Loucy (cell line): Measurements from ENCODE around the gene CADM2.

Experiments
- H2AFZ ChIP-seq: fragments of 200-600 bp; sonication (generic); 2 replicates; pipeline ENCODE4 v1.6.0; 2016; ENCODE audit warnings: antibody characterized with exemption, mild to moderate bottlenecking, low read length, moderate library complexity
- H3F3A ChIP-seq: fragments of 200-600 bp; 2 replicates; pipeline ENCODE4 v1.6.0; 2016; ENCODE audit warnings: antibody characterized with exemption, low read depth, mild to moderate bottlenecking
- H3K27me3 ChIP-seq: fragments of 200-600 bp; sonication (generic); 2 replicates; pipeline ENCODE4 v1.6.1; 2014; ENCODE audit warnings: low read length, mild to moderate bottlenecking; ENCODE audit not compliant: insufficient read depth, poor library complexity, severe bottlenecking
- H3K36me3 ChIP-seq: fragments of 200-600 bp; sonication (generic); 2 replicates; pipeline ENCODE4 v1.6.1; 2016; ENCODE audit warnings: low read length; ENCODE audit not compliant: insufficient read depth
- H3K4me1 ChIP-seq: fragments of 200-600 bp; sonication (generic); 2 replicates; pipeline ENCODE4 v1.5.1; 2014; ENCODE audit warnings: low read length, mild to moderate bottlenecking; ENCODE audit not compliant: insufficient read depth, poor library complexity, severe bottlenecking
- H3K4me2 ChIP-seq: fragments of 200-600 bp; sonication (generic); 2 replicates; pipeline ENCODE4 v1.6.0; 2014; ENCODE audit warnings: antibody characterized with exemption, low read length, low read depth, mild to moderate bottlenecking; ENCODE audit not compliant: poor library complexity, severe bottlenecking
- H3K4me3 ChIP-seq: fragments of 200-600 bp; sonication (generic); 2 replicates; pipeline ENCODE4 v1.5.1; 2014; ENCODE audit warnings: low read length, mild to moderate bottlenecking, mixed read lengths; ENCODE audit not compliant: poor library complexity, severe bottlenecking
- H3K79me2 ChIP-seq: fragments of 200-600 bp; sonication (generic); 2 replicates; pipeline ENCODE4 v1.6.1; 2014; ENCODE audit warnings: low read length; ENCODE audit not compliant: insufficient read depth
- H3K9ac ChIP-seq: fragments of 200-600 bp; sonication (generic); 2 replicates; pipeline ENCODE4 v1.6.0; 2014; ENCODE audit warnings: mild to moderate bottlenecking, low read depth, low read length, moderate library complexity; ENCODE audit not compliant: poor library complexity, severe bottlenecking
- H3K9me2 ChIP-seq: fragments of 200-600 bp; sonication (generic); replicated peaks from 2 replicates; pipeline ENCODE4 v1.6.1; 2016; ENCODE audit warnings: low read depth, low read length, mixed read lengths
- H3K9me3 ChIP-seq: fragments of 200-600 bp; sonication (generic); 2 replicates; pipeline ENCODE4 v1.6.1; 2014; ENCODE audit warnings: mild to moderate bottlenecking, antibody characterized with exemption, low read length, low read depth; ENCODE audit not compliant: insufficient read depth
- H4K20me1 ChIP-seq: fragments of 200-600 bp; sonication (generic); 2 replicates; pipeline ENCODE4 v1.6.0; 2014; ENCODE audit warnings: antibody characterized with exemption, low read length, mild to moderate bottlenecking; ENCODE audit not compliant: insufficient read depth, poor library complexity, severe bottlenecking
- EZH2phosphoT487 ChIP-seq: fragments of 200-600 bp; IDR thresholded peaks from 2 replicates; pipeline ENCODE4 v1.6.1; 2018; ENCODE audit warnings: antibody characterized with exemption, mild to moderate bottlenecking, moderate library complexity, borderline replicate concordance
- TF ChIP-seq, protein P1 (sequence below): fragments of 200-600 bp; sonication (generic); conservative IDR thresholded peaks from 2 replicates; pipeline ENCODE4 v1.5.1; 2014; ENCODE audit warnings: mild to moderate bottlenecking, antibody characterized with exemption, low read length

The CADM2 gene

DNA sequence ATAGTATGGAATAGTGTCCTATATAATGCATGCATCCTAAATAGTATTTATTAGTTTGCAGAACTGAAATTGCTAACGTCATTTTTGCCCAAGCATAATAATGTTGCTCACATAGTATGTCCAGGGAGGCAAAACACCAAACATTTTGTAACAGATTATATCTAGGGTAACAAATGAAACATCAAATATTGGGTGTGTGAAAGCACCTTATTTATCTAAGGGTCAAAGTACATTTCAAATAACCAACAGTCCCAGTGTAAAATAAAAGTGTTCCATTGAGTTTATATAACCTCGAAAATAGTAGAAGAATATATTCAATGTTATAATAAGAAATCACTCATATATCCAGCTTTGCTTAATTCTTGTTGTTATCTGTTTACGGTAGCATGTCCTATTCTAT is 363.1 kb downstream of the CADM2 start:
- Histone ChIP-seq H3F3A (no peaks in the 10 kb centered on the region), H3K36me3 (no peaks in the 10 kb centered on the region), H3K4me2 (no peak overlapping the region), H3K4me1 (no peaks in the 10 kb centered on the region), H3K4me3 (no peak overlapping the region), H3K9me3 (no peaks in the 10 kb centered on the region), H3K9me2 (no peaks in the 10 kb centered on the region), H3K27me3 (no peaks in the 10 kb centered on the region), H2AFZ (no peak overlapping the region), H4K20me1 (no peaks in the 10 kb centered on the region), H3K79me2 (no peaks in the 10 kb centered on the region), H3K9ac (no peak overlapping the region)
- TF ChIP-seq, protein P1, sequence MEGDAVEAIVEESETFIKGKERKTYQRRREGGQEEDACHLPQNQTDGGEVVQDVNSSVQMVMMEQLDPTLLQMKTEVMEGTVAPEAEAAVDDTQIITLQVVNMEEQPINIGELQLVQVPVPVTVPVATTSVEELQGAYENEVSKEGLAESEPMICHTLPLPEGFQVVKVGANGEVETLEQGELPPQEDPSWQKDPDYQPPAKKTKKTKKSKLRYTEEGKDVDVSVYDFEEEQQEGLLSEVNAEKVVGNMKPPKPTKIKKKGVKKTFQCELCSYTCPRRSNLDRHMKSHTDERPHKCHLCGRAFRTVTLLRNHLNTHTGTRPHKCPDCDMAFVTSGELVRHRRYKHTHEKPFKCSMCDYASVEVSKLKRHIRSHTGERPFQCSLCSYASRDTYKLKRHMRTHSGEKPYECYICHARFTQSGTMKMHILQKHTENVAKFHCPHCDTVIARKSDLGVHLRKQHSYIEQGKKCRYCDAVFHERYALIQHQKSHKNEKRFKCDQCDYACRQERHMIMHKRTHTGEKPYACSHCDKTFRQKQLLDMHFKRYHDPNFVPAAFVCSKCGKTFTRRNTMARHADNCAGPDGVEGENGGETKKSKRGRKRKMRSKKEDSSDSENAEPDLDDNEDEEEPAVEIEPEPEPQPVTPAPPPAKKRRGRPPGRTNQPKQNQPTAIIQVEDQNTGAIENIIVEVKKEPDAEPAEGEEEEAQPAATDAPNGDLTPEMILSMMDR: no peak
- TF ChIP-seq EZH2phosphoT487: no peak

GRCh38 chr3:85330071-85330470 is 371.3 kb downstream of the CADM2 start:
- Histone ChIP-seq H4K20me1 (no peaks in the 10 kb centered on the region), H3K9ac (no peak overlapping the region), H3K4me1 (no peaks in the 10 kb centered on the region), H3K9me3 (no peaks in the 10 kb centered on the region), H3K79me2 (no peaks in the 10 kb centered on the region), H3K4me3 (no peak overlapping the region), H3F3A (no peaks in the 10 kb centered on the region), H3K27me3 (no peaks in the 10 kb centered on the region), H2AFZ (no peak overlapping the region), H3K4me2 (no peak overlapping the region), H3K36me3 (no peaks in the 10 kb centered on the region), H3K9me2 (no peaks in the 10 kb centered on the region)
- TF ChIP-seq, protein P1: no peak
- no peak for TF ChIP-seq EZH2phosphoT487

DNA sequence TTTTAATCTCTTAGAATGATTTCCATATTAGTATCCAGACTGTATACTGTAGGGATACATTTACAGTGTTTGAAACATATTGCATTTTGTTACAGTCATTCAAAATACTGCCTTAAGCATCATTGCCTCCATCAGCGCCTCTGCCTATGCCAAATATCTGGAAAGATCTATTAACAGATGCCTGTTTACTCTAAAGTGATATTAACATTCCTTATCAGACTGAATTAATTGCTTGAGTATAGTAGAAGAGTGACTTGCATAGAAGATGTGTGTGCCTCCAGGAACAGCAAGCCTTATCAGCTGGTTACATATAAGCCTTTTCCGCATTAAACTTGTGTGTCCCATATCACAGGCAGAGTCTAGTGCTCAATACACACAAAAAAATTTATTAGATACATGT is 379.1 kb downstream of the CADM2 start:
- no peaks in the 10 kb centered on the region for H3K27me3 ChIP-seq

More for the DNA sequence above, 379.1 kb downstream of the CADM2 start:
- H3K4me2 ChIP-seq: no peak overlapping the region
- no peaks in the 10 kb centered on the region for H3K4me1 ChIP-seq
- no peaks in the 10 kb centered on the region for H4K20me1 ChIP-seq
- H3F3A ChIP-seq: no peaks in the 10 kb centered on the region
- H3K9me3 ChIP-seq: no peaks in the 10 kb centered on the region
- no peaks in the 10 kb centered on the region for H3K79me2 ChIP-seq
- H3K9ac ChIP-seq: no peak overlapping the region
- no peaks in the 10 kb centered on the region for H3K9me2 ChIP-seq
- no peak overlapping the region for H3K4me3 ChIP-seq
- no peaks in the 10 kb centered on the region for H3K36me3 ChIP-seq
- H2AFZ ChIP-seq: no peak overlapping the region
- no peak for TF ChIP-seq EZH2phosphoT487
- TF ChIP-seq, protein P1: no peak
